ENCODE measurements around the gene SENP6. TPM values are rescaled to one million over a fixed set of nuclear protein-coding genes. Genes with fewer than 3 reads are reported as not detected.
A peak's percentile ranks its signal among the peaks of the same experiment; 100 is the strongest.

SENP6 gene
- total RNA-seq, 1 experiment from 2014 or later: 90.9 TPM

- TF ChIP-seq, protein P1, sequence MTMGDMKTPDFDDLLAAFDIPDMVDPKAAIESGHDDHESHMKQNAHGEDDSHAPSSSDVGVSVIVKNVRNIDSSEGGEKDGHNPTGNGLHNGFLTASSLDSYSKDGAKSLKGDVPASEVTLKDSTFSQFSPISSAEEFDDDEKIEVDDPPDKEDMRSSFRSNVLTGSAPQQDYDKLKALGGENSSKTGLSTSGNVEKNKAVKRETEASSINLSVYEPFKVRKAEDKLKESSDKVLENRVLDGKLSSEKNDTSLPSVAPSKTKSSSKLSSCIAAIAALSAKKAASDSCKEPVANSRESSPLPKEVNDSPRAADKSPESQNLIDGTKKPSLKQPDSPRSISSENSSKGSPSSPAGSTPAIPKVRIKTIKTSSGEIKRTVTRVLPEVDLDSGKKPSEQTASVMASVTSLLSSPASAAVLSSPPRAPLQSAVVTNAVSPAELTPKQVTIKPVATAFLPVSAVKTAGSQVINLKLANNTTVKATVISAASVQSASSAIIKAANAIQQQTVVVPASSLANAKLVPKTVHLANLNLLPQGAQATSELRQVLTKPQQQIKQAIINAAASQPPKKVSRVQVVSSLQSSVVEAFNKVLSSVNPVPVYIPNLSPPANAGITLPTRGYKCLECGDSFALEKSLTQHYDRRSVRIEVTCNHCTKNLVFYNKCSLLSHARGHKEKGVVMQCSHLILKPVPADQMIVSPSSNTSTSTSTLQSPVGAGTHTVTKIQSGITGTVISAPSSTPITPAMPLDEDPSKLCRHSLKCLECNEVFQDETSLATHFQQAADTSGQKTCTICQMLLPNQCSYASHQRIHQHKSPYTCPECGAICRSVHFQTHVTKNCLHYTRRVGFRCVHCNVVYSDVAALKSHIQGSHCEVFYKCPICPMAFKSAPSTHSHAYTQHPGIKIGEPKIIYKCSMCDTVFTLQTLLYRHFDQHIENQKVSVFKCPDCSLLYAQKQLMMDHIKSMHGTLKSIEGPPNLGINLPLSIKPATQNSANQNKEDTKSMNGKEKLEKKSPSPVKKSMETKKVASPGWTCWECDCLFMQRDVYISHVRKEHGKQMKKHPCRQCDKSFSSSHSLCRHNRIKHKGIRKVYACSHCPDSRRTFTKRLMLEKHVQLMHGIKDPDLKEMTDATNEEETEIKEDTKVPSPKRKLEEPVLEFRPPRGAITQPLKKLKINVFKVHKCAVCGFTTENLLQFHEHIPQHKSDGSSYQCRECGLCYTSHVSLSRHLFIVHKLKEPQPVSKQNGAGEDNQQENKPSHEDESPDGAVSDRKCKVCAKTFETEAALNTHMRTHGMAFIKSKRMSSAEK (CRISPR knock-in tag; IDR thresholded peaks at IDR 0.05; ENCODE audit: borderline replicate concordance): no peak
These were observed 145.7 kb downstream of the SENP6 start (continued) for GRCh38 chr6:75747152-75747992.

GRCh38 chr6:75748003-75748742, 146.5 kb downstream of the SENP6 start:
- peaks cover 9% of the 10 kb centered on the region for H3K27me3 Mint-ChIP-seq (ENCODE audit: low read depth)

GRCh38 chr6:75748743-75749538, 147.3 kb downstream of the SENP6 start, which contains the start of gene MYO6:
Gene MYO6, plus strand, starts transcription at chr6:75749239. Its CDS starts 68,309 bp downstream, at chr6:75817548.
- H3K27me3 Mint-ChIP-seq (ENCODE audit: low read depth): peaks cover 9% of the 10 kb centered on the region
- H3K9me3 Mint-ChIP-seq: no peaks in the 10 kb centered on the region
- DNase-seq (ENCODE audit: low spot score) (peak; percentile 82), ATAC-seq (peak; percentile 87)
- peak within 1 kb of the TSS; percentile 90 for H3K4me3 Mint-ChIP-seq
- peak within 1 kb of the TSS; percentile 93 for H3K27ac Mint-ChIP-seq
- POLR2A ChIA-PET: no interaction called here
- H3K4me1 Mint-ChIP-seq: peaks cover 18% of the 10 kb centered on the region
- CTCF ChIA-PET: no interaction called here
- no peaks in the 10 kb centered on the region for H3K36me3 Mint-ChIP-seq
- TF ChIP-seq CBFB (CRISPR knock-in tag; IDR thresholded peaks at IDR 0.05; ENCODE audit: low read depth) (0 out of 2 replicates have a peak, but pooled peaks have one; percentile 68), ELF4 (CRISPR knock-in tag; IDR thresholded peaks at IDR 0.05; ENCODE audit: low read depth) (no peak), E2F1 (CRISPR knock-in tag; IDR thresholded peaks at IDR 0.05) (no peak), ZNF263 (CRISPR knock-in tag; IDR thresholded peaks at IDR 0.05; ENCODE audit: low read depth) (no peak), SP1 (CRISPR knock-in tag; conservative IDR thresholded peaks at IDR 0.05) (peak; percentile 62), NFE2L1 (CRISPR knock-in tag; IDR thresholded peaks at IDR 0.05) (no peak)
- TF ChIP-seq, protein P2, sequence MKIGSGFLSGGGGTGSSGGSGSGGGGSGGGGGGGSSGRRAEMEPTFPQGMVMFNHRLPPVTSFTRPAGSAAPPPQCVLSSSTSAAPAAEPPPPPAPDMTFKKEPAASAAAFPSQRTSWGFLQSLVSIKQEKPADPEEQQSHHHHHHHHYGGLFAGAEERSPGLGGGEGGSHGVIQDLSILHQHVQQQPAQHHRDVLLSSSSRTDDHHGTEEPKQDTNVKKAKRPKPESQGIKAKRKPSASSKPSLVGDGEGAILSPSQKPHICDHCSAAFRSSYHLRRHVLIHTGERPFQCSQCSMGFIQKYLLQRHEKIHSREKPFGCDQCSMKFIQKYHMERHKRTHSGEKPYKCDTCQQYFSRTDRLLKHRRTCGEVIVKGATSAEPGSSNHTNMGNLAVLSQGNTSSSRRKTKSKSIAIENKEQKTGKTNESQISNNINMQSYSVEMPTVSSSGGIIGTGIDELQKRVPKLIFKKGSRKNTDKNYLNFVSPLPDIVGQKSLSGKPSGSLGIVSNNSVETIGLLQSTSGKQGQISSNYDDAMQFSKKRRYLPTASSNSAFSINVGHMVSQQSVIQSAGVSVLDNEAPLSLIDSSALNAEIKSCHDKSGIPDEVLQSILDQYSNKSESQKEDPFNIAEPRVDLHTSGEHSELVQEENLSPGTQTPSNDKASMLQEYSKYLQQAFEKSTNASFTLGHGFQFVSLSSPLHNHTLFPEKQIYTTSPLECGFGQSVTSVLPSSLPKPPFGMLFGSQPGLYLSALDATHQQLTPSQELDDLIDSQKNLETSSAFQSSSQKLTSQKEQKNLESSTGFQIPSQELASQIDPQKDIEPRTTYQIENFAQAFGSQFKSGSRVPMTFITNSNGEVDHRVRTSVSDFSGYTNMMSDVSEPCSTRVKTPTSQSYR (CRISPR knock-in tag; IDR thresholded peaks at IDR 0.05): no peak

More at GRCh38 chr6:75748003-75748742, 146.5 kb downstream of the SENP6 start:
- Mint-ChIP-seq H3K4me3 (peak overlapping the region; percentile 88), H3K4me1 (peaks cover 18% of the 10 kb centered on the region), H3K9me3 (no peaks in the 10 kb centered on the region), H3K36me3 (no peaks in the 10 kb centered on the region), H3K27ac (peak overlapping the region; percentile 93)
- CTCF ChIA-PET: no interaction called here
- DNase-seq (ENCODE audit: low spot score) (no peak), ATAC-seq (peak; percentile 66)
- no peak for TF ChIP-seq RELA (CRISPR knock-in tag; IDR thresholded peaks at IDR 0.05; ENCODE audit: borderline replicate concordance)
- TF ChIP-seq ZNF416 (CRISPR knock-in tag; IDR thresholded peaks at IDR 0.05): no peak
- TF ChIP-seq FOXK1 (CRISPR knock-in tag; IDR thresholded peaks at IDR 0.05): no peak
- TF ChIP-seq, protein P3, sequence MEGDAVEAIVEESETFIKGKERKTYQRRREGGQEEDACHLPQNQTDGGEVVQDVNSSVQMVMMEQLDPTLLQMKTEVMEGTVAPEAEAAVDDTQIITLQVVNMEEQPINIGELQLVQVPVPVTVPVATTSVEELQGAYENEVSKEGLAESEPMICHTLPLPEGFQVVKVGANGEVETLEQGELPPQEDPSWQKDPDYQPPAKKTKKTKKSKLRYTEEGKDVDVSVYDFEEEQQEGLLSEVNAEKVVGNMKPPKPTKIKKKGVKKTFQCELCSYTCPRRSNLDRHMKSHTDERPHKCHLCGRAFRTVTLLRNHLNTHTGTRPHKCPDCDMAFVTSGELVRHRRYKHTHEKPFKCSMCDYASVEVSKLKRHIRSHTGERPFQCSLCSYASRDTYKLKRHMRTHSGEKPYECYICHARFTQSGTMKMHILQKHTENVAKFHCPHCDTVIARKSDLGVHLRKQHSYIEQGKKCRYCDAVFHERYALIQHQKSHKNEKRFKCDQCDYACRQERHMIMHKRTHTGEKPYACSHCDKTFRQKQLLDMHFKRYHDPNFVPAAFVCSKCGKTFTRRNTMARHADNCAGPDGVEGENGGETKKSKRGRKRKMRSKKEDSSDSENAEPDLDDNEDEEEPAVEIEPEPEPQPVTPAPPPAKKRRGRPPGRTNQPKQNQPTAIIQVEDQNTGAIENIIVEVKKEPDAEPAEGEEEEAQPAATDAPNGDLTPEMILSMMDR (IDR thresholded peaks at IDR 0.05): no peak
- TF ChIP-seq SMAD3 (CRISPR knock-in tag; IDR thresholded peaks at IDR 0.05; ENCODE audit: borderline replicate concordance): no peak
- no peak for TF ChIP-seq TCF7 (CRISPR knock-in tag; IDR thresholded peaks at IDR 0.05; ENCODE audit: low read depth)
- no peak for TF ChIP-seq IRF2 (CRISPR knock-in tag; IDR thresholded peaks at IDR 0.05; ENCODE audit: borderline replicate concordance, low read depth)
- no peak for TF ChIP-seq JUN (CRISPR knock-in tag; IDR thresholded peaks at IDR 0.05)
- TF ChIP-seq, protein P4, sequence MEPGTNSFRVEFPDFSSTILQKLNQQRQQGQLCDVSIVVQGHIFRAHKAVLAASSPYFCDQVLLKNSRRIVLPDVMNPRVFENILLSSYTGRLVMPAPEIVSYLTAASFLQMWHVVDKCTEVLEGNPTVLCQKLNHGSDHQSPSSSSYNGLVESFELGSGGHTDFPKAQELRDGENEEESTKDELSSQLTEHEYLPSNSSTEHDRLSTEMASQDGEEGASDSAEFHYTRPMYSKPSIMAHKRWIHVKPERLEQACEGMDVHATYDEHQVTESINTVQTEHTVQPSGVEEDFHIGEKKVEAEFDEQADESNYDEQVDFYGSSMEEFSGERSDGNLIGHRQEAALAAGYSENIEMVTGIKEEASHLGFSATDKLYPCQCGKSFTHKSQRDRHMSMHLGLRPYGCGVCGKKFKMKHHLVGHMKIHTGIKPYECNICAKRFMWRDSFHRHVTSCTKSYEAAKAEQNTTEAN (CRISPR knock-in tag; IDR thresholded peaks at IDR 0.05): no peak
- no peak for TF ChIP-seq NR3C1 (CRISPR knock-in tag; conservative IDR thresholded peaks at IDR 0.05; ENCODE audit: low read depth)
- TF ChIP-seq GRHL2 (CRISPR knock-in tag; IDR thresholded peaks at IDR 0.05; ENCODE audit: insufficient replicate concordance, severe bottlenecking): no peak
- TF ChIP-seq, protein P5, sequence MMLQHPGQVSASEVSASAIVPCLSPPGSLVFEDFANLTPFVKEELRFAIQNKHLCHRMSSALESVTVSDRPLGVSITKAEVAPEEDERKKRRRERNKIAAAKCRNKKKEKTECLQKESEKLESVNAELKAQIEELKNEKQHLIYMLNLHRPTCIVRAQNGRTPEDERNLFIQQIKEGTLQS (CRISPR knock-in tag; conservative IDR thresholded peaks at IDR 0.05): no peak
- POLR2A ChIA-PET: no interaction called here

Measured in WTC11 (cell line).